Mucosa of descending colon (tissue), 3 donors: ENCODE data around the gene TOX2. TPM values are rescaled to one million over a fixed set of nuclear protein-coding genes. Genes with fewer than 3 reads are reported as not detected.

Experiments used
- ATAC-seq: fragments of 200-7000 bp; cut with Tn5 transposase; one replicate; pipeline ENCODE4 v1.9.1; 2020; ENCODE audit warnings: mild to moderate bottlenecking, moderate library complexity
- DNase-seq, 3 donors: peaks; one replicate each; pipeline ENCODE4 v3.0.0-alpha.2; 2020
- H3K36me3 ChIP-seq: fragments of 200-600 bp; one replicate; pipeline ENCODE4 v1.8.0; 2021; ENCODE audit warnings: low read depth, mild to moderate bottlenecking
- H3K4me1 ChIP-seq: fragments of 200-600 bp; one replicate; pipeline ENCODE4 v1.8.0; 2021; ENCODE audit warnings: low read depth, mild to moderate bottlenecking
- H3K4me3 ChIP-seq: fragments of 200-600 bp; one replicate; pipeline ENCODE4 v1.8.0; 2021; ENCODE audit warnings: mild to moderate bottlenecking
- H3K9me3 ChIP-seq: fragments of 200-600 bp; one replicate; pipeline ENCODE4 v1.8.0; 2021; ENCODE audit warnings: mild to moderate bottlenecking
- intact Hi-C, 2 donors: fragments of 100-400 bp; cut with DNase I in 1 of 2; cut with micrococcal nuclease in 1 of 2; formaldehyde crosslinking; loops; one replicate each; pipeline versions ENCODE4 v1.11.0 to v1.11.1; 2022; cut with DNase I, micrococcal nuclease
- total RNA-seq, 3 donors: library from RNA; stranded (reverse); fragmentation: NEBNext Ultra II Directional in 2 of 3; extraction: Animal tissue kit (Norgen Biotek cat#: 25700) in 2 of 3; gene quantifications; one replicate each; pipeline versions ENCODE4 v1.2.1 to v1.2.4, GENCODE V29; 2021 to 2023
- TF ChIP-seq, protein P1 (sequence below): fragments of 200-600 bp; IDR thresholded peaks from one replicate; pipeline ENCODE4 v1.8.0; 2022; ENCODE audit warnings: antibody characterized with exemption, mild to moderate bottlenecking
- donor health status: DM: no; HTN: no; CAD: no; lungs with moderate emphysema.
- donor health status: DM: no; HTN: no; CAD: no.
- donor health status: DM: no; HTN: yes; CAD: no.

TOX2 gene
- total RNA-seq, 3 donors from 2014 or later, result 2.9 to 6.1 (median 5.5) TPM

DNA sequence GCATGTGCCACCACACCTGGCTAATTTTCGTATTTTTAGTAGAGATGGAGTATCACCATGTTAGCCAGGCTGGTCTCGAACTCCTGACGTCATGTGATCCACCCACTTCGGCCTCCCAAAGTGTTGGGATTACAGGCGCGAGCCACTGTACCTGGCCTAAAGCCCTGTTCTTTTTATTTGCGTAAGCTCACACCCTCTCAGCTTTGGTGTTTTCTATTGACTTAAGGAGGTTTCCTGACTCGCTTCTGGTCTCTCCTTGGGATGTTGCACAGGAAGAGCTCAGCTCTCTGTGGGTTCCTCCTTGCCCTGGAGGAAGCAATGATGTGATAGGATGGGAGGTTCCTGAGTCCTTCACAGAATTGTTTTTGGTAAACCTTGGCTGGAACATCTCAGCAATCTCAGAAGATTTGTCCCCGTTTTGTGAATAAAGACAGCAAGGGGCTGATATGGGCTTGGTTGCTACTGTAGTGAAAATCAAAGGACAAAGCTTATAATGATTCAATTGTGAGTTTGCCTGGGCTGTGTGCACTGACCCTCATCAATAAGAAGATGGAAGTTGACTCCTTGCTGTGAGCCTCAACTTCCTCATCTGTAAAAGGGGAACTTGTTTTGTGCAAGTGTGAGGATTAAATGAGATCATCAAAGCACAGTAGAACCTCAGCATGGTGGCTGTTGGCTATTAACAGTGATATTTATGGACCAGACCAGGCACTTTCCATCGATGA lies 27.0 kb downstream of the TOX2 start:
- DNase-seq, result peak in 1 of 3 donors; percentile 33
- ATAC-seq, result peak; percentile 86
- no peaks in the 10 kb centered on the region for H3K9me3 ChIP-seq
- no peaks in the 10 kb centered on the region for H3K36me3 ChIP-seq
- intact Hi-C loops, result no loop called here
- TF ChIP-seq, protein P1, sequence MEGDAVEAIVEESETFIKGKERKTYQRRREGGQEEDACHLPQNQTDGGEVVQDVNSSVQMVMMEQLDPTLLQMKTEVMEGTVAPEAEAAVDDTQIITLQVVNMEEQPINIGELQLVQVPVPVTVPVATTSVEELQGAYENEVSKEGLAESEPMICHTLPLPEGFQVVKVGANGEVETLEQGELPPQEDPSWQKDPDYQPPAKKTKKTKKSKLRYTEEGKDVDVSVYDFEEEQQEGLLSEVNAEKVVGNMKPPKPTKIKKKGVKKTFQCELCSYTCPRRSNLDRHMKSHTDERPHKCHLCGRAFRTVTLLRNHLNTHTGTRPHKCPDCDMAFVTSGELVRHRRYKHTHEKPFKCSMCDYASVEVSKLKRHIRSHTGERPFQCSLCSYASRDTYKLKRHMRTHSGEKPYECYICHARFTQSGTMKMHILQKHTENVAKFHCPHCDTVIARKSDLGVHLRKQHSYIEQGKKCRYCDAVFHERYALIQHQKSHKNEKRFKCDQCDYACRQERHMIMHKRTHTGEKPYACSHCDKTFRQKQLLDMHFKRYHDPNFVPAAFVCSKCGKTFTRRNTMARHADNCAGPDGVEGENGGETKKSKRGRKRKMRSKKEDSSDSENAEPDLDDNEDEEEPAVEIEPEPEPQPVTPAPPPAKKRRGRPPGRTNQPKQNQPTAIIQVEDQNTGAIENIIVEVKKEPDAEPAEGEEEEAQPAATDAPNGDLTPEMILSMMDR, result no peak
- no peak overlapping the region for H3K4me3 ChIP-seq
- H3K4me1 ChIP-seq, result peaks cover 36% of the 10 kb centered on the region

DNA sequence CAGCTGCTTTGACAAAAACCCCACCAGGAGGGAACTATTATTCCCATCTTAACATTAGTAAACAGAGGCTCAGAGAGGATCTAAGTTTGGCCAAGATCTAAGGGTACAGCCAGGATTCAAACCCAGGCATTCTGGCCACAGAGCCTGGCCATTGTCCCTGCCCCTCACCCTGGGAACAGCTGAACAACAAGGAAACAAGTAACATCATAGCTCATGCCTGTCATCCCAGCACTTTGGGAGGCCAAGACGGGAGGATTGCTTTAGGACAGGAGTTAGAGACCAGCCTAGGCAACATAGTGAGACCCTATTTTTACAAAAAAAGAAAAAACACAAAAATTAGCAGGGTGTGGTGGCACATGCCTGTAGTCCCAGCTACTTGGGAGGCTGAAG lies 27.5 kb downstream of the TOX2 start:
- intact Hi-C loops, result no loop called here
- no peak for DNase-seq
- TF ChIP-seq, protein P1, result no peak
- Histone ChIP-seq H3K4me1 (peaks cover 36% of the 10 kb centered on the region), H3K36me3 (no peaks in the 10 kb centered on the region), H3K9me3 (no peaks in the 10 kb centered on the region), H3K4me3 (no peak overlapping the region)
- no peak for ATAC-seq

DNA sequence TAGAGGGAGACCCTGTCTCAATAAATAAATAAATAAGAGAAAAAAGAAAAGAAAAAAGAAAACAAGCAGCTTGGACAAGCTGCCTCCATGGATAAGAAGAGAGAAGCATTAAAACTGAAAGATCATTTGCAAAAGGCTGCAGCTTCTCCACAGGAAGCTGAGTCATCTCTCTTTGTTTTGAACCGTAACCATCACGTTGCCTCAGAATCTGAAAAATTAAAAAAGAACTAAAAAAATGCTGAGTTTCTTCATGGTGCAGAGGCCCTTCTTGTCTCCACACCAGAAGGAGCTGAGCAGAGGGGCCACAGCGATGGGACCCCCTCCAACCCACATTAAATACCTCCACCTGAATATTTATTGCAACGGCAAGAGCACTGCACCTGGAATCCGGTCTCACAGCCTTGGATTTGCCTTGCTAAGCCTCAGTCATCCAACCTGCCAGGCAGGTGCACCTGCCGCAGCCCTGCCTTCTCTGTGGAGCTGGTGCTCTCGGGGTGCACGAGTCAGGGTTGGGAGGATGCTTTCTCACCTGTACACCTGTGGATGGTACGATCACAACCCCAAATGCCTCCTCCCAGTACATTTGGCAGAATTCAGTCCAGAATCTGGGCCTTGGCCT lies 28.1 kb downstream of the TOX2 start:
- TF ChIP-seq, protein P1, result no peak
- peak; percentile 50 for ATAC-seq
- Histone ChIP-seq H3K36me3 (no peaks in the 10 kb centered on the region), H3K9me3 (no peaks in the 10 kb centered on the region), H3K4me1 (peaks cover 39% of the 10 kb centered on the region), H3K4me3 (no peak overlapping the region)
- intact Hi-C loops, result no loop called here
- no peak for DNase-seq

DNA sequence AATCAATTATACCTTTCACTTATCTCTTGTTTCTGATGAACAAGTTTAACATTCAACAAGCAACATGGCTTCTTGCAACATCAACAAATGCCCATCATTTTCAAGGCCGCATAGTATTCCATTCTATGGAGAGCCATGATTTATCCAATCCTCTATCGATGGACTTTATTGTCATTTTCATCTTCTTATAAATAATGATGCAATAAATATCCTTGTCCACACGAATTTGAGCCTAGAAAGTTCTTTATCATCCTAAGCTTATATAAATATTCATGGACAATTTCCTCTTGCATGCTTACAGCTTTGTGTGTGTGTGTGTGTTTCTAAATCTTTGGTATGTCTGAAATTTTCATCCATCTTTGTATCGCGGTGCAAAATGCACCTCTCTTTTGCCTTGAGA lies 29.1 kb downstream of the TOX2 start:
- Histone ChIP-seq H3K4me1 (peaks cover 38% of the 10 kb centered on the region), H3K4me3 (no peak overlapping the region), H3K36me3 (no peaks in the 10 kb centered on the region), H3K9me3 (no peaks in the 10 kb centered on the region)
- no peak for ATAC-seq
- DNase-seq, result no peak
- intact Hi-C loops, result no loop called here
- TF ChIP-seq, protein P1, result no peak

DNA sequence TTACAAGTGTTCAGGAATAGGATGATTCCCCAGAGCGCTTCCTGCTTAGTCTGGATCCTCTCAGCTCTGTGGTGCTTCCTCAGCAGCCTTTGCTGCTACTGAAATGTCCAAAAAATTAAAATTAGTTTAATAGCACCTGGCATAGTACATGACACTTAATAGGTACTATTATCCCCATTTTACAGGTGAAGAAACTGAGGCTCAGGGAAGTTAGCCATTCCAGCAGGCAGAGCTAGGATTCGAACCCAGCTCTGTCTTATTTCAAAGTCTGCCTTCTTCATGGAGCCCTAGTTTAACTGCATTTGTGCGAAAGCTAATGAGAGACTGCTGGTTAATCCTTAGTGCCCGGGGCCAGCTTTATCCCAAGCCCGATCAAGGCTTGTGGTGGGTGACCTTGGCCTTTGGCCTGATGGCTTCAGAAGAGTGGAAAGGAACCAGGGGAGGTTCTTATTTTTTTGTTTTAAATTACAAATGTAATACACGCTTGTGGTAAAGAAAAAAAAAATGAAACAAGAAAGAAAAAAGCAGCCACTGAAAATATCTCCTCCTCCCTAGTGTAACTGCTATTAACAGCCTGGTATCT lies 30.1 kb downstream of the TOX2 start:
- Histone ChIP-seq H3K9me3 (no peaks in the 10 kb centered on the region), H3K4me1 (peaks cover 28% of the 10 kb centered on the region), H3K36me3 (no peaks in the 10 kb centered on the region), H3K4me3 (no peak overlapping the region)
- intact Hi-C loops, result no loop called here
- TF ChIP-seq, protein P1, result no peak
- ATAC-seq, result no peak
- no peak for DNase-seq
